ENCODE results near the gene KCTD2. TPM values are rescaled to one million over a fixed set of nuclear protein-coding genes. Genes with fewer than 3 reads are reported as not detected.

KCTD2 gene
- total and polyA plus RNA-seq, 2 of the 13 experiments (the other 11 are each of a cell fraction or from before 2014, with no cell fraction given), result 28.3 to 32.6 TPM

DNA sequence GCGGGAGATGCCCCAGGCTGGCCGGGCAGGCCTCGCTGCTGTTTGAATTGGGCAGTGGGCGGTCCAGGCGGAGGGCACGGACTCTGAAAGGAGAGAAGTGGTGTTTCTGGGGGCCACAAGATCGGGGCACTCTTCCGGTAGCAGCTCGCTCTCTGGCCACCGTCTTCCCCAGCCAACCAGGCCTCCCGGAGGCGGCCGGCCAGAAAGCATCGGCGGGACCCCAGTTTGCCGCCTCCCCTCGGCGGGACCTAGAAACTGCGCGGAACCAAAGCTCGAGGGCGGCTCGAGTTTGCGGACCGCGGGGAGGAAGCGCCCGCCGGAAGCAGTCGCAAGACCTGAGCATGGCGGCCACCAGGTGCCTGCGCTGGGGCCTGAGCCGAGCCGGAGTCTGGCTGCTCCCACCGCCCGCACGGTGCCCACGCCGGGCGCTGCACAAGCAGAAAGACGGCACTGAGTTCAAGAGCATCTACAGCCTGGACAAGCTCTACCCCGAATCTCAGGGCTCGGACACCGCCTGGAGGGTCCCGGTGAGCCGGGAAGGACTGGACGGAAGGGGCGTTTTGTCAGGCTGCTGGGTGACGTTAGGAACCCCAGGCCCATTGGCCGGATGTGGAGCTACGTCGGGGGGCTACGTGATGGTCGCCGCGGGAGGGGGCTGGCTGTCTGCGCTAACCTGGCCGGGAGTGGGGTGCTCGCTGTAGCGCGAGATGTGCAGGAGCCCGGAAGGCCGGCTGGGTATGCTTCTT is 34.5 kb upstream of the KCTD2 start, which contains the start of gene MRPL58 (continued):
- TF ChIP-seq CENPX (CRISPR knock-in tag; IDR thresholded peaks at IDR 0.05) (no peak), EEA1 (CRISPR knock-in tag; IDR thresholded peaks at IDR 0.05; ENCODE audit: borderline replicate concordance) (peak; percentile 94; the same call in 1 of the 2 replicates), GLI4 (CRISPR knock-in tag; IDR thresholded peaks at IDR 0.05; ENCODE audit: borderline replicate concordance) (peak; percentile 77; the same call in 1 of the 2 replicates), SCMH1 (CRISPR knock-in tag; IDR thresholded peaks at IDR 0.05; ENCODE audit: borderline replicate concordance) (no peak), NRL (CRISPR knock-in tag; IDR thresholded peaks at IDR 0.05; ENCODE audit: borderline replicate concordance) (peak; percentile 98; the same call in 1 of the 2 replicates), KDM3A (CRISPR knock-in tag; IDR thresholded peaks at IDR 0.05; ENCODE audit: low read depth) (peak; percentile 99), ZNF12 (CRISPR knock-in tag; IDR thresholded peaks at IDR 0.05) (no peak; the same call in 1 of the 2 replicates), THYN1 (CRISPR knock-in tag; IDR thresholded peaks at IDR 0.05; ENCODE audit: borderline replicate concordance, low read depth) (no peak; the same call in 1 of the 2 replicates), GABPB1 (CRISPR knock-in tag; IDR thresholded peaks at IDR 0.05) (peak; percentile 100), ZNF101 (CRISPR knock-in tag; IDR thresholded peaks at IDR 0.05; ENCODE audit: borderline replicate concordance, low read depth) (no peak; the same call in 1 of the 2 replicates), KAT7 (CRISPR knock-in tag; IDR thresholded peaks at IDR 0.05; ENCODE audit: borderline replicate concordance) (peak; percentile 95; the same call in 1 of the 2 replicates), MED1 (CRISPR knock-in tag; IDR thresholded peaks at IDR 0.05) (peak; percentile 88), ZNF3 (CRISPR knock-in tag; IDR thresholded peaks at IDR 0.05) (0 out of 2 replicates have a peak, but pooled peaks have one; percentile 65), SAFB2 (CRISPR knock-in tag; IDR thresholded peaks at IDR 0.05; ENCODE audit: borderline replicate concordance, low read depth) (peak; percentile 96)
- TF ChIP-seq, protein P1, sequence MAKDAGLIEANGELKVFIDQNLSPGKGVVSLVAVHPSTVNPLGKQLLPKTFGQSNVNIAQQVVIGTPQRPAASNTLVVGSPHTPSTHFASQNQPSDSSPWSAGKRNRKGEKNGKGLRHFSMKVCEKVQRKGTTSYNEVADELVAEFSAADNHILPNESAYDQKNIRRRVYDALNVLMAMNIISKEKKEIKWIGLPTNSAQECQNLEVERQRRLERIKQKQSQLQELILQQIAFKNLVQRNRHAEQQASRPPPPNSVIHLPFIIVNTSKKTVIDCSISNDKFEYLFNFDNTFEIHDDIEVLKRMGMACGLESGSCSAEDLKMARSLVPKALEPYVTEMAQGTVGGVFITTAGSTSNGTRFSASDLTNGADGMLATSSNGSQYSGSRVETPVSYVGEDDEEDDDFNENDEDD (CRISPR knock-in tag; IDR thresholded peaks at IDR 0.05; ENCODE audit: borderline replicate concordance), result peak; percentile 88
- TF ChIP-seq, protein P2, sequence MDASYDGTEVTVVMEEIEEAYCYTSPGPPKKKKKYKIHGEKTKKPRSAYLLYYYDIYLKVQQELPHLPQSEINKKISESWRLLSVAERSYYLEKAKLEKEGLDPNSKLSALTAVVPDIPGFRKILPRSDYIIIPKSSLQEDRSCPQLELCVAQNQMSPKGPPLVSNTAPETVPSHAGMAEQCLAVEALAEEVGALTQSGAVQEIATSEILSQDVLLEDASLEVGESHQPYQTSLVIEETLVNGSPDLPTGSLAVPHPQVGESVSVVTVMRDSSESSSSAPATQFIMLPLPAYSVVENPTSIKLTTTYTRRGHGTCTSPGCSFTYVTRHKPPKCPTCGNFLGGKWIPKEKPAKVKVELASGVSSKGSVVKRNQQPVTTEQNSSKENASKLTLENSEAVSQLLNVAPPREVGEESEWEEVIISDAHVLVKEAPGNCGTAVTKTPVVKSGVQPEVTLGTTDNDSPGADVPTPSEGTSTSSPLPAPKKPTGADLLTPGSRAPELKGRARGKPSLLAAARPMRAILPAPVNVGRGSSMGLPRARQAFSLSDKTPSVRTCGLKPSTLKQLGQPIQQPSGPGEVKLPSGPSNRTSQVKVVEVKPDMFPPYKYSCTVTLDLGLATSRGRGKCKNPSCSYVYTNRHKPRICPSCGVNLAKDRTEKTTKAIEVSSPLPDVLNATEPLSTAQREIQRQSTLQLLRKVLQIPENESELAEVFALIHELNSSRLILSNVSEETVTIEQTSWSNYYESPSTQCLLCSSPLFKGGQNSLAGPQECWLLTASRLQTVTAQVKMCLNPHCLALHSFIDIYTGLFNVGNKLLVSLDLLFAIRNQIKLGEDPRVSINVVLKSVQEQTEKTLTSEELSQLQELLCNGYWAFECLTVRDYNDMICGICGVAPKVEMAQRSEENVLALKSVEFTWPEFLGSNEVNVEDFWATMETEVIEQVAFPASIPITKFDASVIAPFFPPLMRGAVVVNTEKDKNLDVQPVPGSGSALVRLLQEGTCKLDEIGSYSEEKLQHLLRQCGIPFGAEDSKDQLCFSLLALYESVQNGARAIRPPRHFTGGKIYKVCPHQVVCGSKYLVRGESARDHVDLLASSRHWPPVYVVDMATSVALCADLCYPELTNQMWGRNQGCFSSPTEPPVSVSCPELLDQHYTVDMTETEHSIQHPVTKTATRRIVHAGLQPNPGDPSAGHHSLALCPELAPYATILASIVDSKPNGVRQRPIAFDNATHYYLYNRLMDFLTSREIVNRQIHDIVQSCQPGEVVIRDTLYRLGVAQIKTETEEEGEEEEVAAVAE (CRISPR knock-in tag; IDR thresholded peaks at IDR 0.05; ENCODE audit: borderline replicate concordance), result peak; percentile 92; the same call in 1 of the 2 replicates
- TF ChIP-seq, protein P3, sequence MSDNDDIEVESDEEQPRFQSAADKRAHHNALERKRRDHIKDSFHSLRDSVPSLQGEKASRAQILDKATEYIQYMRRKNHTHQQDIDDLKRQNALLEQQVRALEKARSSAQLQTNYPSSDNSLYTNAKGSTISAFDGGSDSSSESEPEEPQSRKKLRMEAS (IDR thresholded peaks at IDR 0.05), result peak; percentile 85
- TF ChIP-seq, protein P4, sequence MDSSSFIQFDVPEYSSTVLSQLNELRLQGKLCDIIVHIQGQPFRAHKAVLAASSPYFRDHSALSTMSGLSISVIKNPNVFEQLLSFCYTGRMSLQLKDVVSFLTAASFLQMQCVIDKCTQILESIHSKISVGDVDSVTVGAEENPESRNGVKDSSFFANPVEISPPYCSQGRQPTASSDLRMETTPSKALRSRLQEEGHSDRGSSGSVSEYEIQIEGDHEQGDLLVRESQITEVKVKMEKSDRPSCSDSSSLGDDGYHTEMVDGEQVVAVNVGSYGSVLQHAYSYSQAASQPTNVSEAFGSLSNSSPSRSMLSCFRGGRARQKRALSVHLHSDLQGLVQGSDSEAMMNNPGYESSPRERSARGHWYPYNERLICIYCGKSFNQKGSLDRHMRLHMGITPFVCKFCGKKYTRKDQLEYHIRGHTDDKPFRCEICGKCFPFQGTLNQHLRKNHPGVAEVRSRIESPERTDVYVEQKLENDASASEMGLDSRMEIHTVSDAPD (CRISPR knock-in tag; IDR thresholded peaks at IDR 0.05), result no peak
- TF ChIP-seq, protein P5, sequence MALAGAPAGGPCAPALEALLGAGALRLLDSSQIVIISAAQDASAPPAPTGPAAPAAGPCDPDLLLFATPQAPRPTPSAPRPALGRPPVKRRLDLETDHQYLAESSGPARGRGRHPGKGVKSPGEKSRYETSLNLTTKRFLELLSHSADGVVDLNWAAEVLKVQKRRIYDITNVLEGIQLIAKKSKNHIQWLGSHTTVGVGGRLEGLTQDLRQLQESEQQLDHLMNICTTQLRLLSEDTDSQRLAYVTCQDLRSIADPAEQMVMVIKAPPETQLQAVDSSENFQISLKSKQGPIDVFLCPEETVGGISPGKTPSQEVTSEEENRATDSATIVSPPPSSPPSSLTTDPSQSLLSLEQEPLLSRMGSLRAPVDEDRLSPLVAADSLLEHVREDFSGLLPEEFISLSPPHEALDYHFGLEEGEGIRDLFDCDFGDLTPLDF (CRISPR knock-in tag; IDR thresholded peaks at IDR 0.05), result peak; percentile 81

All from HepG2 (cell line).